Fibroblast of lung (primary cell): ENCODE data around the gene WDR93.

Experiments
- CTCF ChIP-seq, 2 donors: IDR thresholded peaks in 1 of 2; conservative IDR thresholded peaks in 1 of 2; 1 replicate in 1 of 2; 2 replicates in 1 of 2; pipeline ENCODE4 v1.5.1; 2011 to 2012; ENCODE audit warnings: low read length in 2 of 2, control low read depth in 1 of 2, inconsistent platforms in 1 of 2, low read depth in 1 of 2, mild to moderate bottlenecking in 1 of 2
- EZH2 ChIP-seq: IDR thresholded peaks from 2 replicates; pipeline ENCODE4 v1.5.1; 2012; ENCODE audit warnings: low read length, control low read depth, mild to moderate bottlenecking; ENCODE audit errors: missing control alignments

GRCh38 chr15:89645680-89646079 is 44.9 kb upstream of the WDR93 start:
- TF ChIP-seq CTCF (conservative IDR thresholded peaks at IDR 0.05 in 1 of 2, IDR thresholded peaks at IDR 0.05 in 1 of 2; ENCODE audit: low read depth in 1 of 2, low read length in 2 of 2), result no peak
- TF ChIP-seq EZH2, result no peak
